Measurements from ENCODE around the gene SAG. TPM values are rescaled to one million over a fixed set of nuclear protein-coding genes. Genes with fewer than 3 reads are reported as not detected.

SAG gene
- total and polyA plus RNA-seq, 2 donors (not counting 3 experiments of a cell fraction or from before 2014, with no cell fraction given), result not detected

GRCh38 chr2:233301248-233301647 lies 6.4 kb upstream of the SAG start:
- no TSS peak for BruUV-seq (replicated peaks)
- no peak overlapping the region for H2AFZ ChIP-seq (ENCODE audit: low read depth, low read length)
- no peak for FAIRE-seq

More at GRCh38 chr2:233301248-233301647, 6.4 kb upstream of the SAG start:
- TF ChIP-seq GATA2 (IDR thresholded peaks at IDR 0.05; ENCODE audit: insufficient read depth, insufficient read length, low read depth, low read length) (no peak), POLR2AphosphoS5 (IDR thresholded peaks at IDR 0.05; ENCODE audit: insufficient read depth, low read depth, low read length) (no peak), JUN (IDR thresholded peaks at IDR 0.05; ENCODE audit: borderline replicate concordance, insufficient read depth, insufficient read length, low read depth) (no peak), POLR2A (IDR thresholded peaks at IDR 0.05; ENCODE audit: low read depth, low read length) (no peak), FOS (IDR thresholded peaks at IDR 0.05; ENCODE audit: borderline replicate concordance, insufficient read depth, low read length) (no peak), MAX (IDR thresholded peaks at IDR 0.05; ENCODE audit: insufficient read depth, insufficient read length) (no peak), MYC (IDR thresholded peaks at IDR 0.05; ENCODE audit: low read depth, low read length) (no peak), EZH2 (IDR thresholded peaks at IDR 0.05; ENCODE audit: borderline replicate concordance, low read depth, low read length, severe bottlenecking) (no peak)
- TF ChIP-seq, protein P1, sequence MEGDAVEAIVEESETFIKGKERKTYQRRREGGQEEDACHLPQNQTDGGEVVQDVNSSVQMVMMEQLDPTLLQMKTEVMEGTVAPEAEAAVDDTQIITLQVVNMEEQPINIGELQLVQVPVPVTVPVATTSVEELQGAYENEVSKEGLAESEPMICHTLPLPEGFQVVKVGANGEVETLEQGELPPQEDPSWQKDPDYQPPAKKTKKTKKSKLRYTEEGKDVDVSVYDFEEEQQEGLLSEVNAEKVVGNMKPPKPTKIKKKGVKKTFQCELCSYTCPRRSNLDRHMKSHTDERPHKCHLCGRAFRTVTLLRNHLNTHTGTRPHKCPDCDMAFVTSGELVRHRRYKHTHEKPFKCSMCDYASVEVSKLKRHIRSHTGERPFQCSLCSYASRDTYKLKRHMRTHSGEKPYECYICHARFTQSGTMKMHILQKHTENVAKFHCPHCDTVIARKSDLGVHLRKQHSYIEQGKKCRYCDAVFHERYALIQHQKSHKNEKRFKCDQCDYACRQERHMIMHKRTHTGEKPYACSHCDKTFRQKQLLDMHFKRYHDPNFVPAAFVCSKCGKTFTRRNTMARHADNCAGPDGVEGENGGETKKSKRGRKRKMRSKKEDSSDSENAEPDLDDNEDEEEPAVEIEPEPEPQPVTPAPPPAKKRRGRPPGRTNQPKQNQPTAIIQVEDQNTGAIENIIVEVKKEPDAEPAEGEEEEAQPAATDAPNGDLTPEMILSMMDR (IDR thresholded peaks at IDR 0.05; ENCODE audit: extremely low read depth in 1 of 2, insufficient read depth in 1 of 2, low read depth in 1 of 2, low read length in 2 of 2), result no peak
- Histone ChIP-seq H3K4me2 (ENCODE audit: insufficient read depth, low read length) (no peak overlapping the region), H3K4me1 (ENCODE audit: control insufficient read depth, extremely low read depth, insufficient read depth, low read length) (no peaks in the 10 kb centered on the region), H3K4me3 (replicated peaks in 1 of 3; ENCODE audit: insufficient read depth in 1 of 3, low read depth in 1 of 3, low read length in 3 of 3) (no peak overlapping the region), H3K79me2 (ENCODE audit: control insufficient read depth, insufficient read depth, low read length) (no peaks in the 10 kb centered on the region), H3K9me3 (replicated peaks; ENCODE audit: control insufficient read depth, insufficient read depth, low read length) (no peaks in the 10 kb centered on the region), H3K36me3 (ENCODE audit: control insufficient read depth in 2 of 2, extremely low read depth in 1 of 2, insufficient read depth in 2 of 2, low read length in 2 of 2) (peaks cover 0 to 2% of the 10 kb centered on the region in 2 experiments), H3K27ac (ENCODE audit: insufficient read depth, low read depth, low read length) (no peak overlapping the region), H3K9me1 (replicated peaks; ENCODE audit: control insufficient read depth, extremely low read depth, insufficient read depth, low read length) (no peaks in the 10 kb centered on the region), H3K9ac (replicated peaks; ENCODE audit: extremely low read depth, insufficient read depth, low read length) (no peak overlapping the region), H3K27me3 (ENCODE audit: control insufficient read depth in 2 of 2, insufficient read depth in 2 of 2, low read length in 2 of 2) (no peaks in the 10 kb centered on the region), H4K20me1 (replicated peaks; ENCODE audit: control insufficient read depth, extremely low read depth, insufficient read depth, low read length) (no peaks in the 10 kb centered on the region)
- POLR2A ChIA-PET, result no interaction called here
- dilution Hi-C loops (cut with MboI; ENCODE audit: extremely low pct_ligation_motif_present, low sequenced_read_pairs) (no loop called here), intact Hi-C loops (cut with micrococcal nuclease) (no loop called here)
- CTCF ChIA-PET, result interaction anchor here (1.2 kb wide), 1 partner anchor 142 kb away, joined by 3 read pairs; no protein-coding TSS in a partner anchor
- no peak for DNase-seq (ENCODE audit: low read depth, low spot score)
